Measurements from ENCODE around the gene SEZ6L.

GRCh38 chr22:26348810-26349526 is 179.7 kb downstream of the SEZ6L start:
- TF ChIP-seq EZH2 (IDR thresholded peaks at IDR 0.05), result no peak
- no peak for TF ChIP-seq POLR2AphosphoS5 (IDR thresholded peaks at IDR 0.05; ENCODE audit: borderline replicate concordance, low read depth, low read length)
